Stimulated activated CD4-positive, alpha-beta T cell treated with anti-CD3 and anti-CD28 coated beads, TNF-alpha, amount 100 ng/mL, for 1 hour (primary cell): ENCODE data around the gene TP53I11.

ENCODE experiments used
- DNase-seq, 3 donors: peaks; one replicate each; pipeline ENCODE4 v3.0.0-alpha.2; 2020; ENCODE audit warnings: low read depth in 3 of 3, low spot score in 1 of 3

The TP53I11 gene

DNA sequence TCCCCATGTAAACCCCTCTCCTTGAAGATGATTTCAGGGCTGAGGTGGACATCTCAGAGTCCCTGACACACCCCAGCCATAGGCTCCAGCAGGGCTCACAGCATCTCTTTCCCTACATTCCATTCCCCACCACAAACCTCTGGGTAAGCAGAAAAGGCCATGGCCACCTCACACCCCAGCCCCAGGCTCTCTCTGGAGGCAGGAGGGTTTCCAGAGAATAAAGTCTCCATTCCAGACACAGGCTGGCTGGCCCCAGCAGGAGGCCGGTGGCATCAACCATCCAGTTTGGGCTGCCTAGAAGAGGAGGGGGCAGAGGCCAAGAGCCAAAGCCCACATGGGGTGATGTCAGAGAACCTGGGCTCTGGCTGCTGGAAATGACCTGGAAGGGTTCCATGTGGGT is 61.4 kb downstream of the TP53I11 start:
- DNase-seq = no peak

DNA sequence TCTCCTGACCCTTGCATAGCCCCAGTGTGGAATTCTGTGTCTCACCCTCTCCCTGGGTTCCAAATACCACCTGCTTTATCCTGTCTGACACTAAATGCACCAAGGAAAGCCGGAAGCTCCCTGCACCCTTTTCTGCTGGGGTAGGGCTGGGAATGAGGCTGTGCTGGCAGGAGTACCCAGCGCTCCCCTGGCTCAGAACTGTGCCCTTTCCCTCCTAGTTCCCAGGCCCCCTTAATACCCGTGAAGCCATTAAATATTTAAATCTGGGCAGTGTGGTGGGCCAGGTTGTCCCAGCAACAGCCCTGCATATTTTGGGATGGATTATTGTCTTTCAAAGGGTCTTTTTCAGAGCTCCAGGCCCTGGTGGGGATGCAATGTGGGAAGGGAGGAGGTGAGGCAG is 63.0 kb downstream of the TP53I11 start:
- DNase-seq = no peak

DNA sequence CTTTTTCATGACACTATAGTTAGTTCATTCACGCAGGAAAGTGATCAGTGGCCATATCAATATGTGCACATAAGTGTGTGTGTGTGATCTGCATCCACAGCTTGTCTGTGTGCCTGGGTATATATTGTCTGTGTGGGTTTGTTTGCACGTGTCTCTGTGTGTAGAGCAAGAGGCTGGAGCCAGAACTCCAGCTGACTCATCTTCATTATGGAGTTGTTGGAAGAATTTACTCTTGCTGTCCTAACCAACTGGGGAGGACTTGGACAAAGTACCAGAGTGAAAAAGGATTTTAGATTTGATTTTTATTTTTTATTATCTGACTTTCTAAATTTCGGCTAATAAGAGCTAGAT is 63.9 kb downstream of the TP53I11 start:
- no peak for DNase-seq

DNA sequence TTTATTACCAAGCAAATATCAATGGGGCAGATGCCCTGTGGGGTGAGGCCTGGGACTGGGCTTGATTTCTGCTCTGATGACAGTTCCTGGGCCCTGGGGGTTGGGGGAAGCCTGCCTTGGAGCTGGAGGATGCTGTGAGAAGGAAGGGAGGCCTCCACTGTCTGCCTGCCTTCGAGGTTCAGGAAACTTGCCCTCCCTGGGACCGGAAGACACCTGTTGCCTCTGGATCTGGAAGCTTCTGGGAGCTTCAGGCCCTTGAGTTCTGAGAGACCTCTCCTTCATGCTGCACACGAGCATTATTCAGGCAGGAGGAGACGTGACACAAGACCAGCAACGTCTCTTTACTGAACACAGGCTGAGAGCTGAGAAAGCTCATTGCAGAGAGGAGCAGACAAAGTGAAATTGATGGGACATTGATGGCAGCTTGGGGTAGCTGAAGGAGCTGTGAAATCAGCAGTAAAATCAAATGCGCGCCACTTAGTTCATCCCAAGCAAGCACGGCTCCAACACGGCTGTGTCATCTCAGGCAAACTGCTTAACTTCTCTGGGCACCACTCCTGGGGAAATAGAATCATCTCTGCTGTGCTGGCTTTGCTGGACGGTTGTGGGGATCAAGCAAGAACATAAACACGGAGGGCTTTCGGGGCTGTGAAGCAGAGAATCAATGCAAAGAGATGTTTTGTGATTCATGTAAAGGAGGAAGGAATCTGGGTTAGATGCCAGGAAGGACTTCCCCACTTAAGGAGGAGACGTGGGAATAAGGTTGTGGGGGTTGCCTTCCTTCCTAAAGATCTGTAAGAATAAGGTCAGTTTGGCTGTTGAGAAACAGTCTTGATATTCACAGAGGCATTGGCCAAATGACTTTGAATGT is 64.5 kb downstream of the TP53I11 start:
- no peak for DNase-seq

DNA sequence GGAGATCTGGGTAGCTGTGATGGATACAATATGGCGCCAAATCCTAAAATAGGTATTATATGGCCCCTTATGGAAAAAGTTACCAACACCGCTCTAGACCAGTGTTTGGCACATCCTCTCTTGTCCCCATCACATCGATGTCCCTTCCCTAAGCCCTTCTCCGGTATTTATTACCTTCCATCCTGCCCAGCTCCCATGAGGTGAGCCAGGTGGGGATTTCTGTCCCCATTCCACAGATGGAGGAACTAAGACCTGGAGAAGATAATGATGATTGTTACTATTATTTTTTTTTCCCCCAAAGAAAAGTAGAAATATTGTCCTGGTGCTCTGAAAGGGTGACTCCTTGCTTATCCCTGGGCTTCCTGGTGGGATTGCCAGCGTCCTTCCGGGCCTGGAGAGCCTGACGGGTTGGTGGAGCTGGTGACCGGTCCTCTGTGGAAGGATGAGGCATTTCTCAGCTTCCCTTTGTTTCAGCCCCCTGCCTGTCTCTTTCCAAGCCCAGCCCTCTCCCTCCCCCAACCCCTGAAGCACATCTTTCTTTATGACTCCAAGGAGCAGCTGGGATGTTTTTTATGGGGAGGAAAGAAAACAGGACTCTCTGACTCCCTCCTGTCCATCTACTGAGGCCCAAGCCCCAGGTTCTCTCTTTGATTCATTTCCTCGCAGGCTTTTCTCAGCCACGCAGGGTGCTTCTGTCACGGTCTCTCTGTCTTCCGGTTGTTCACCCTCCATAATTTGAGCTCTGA is 65.4 kb downstream of the TP53I11 start:
- no peak for DNase-seq

DNA sequence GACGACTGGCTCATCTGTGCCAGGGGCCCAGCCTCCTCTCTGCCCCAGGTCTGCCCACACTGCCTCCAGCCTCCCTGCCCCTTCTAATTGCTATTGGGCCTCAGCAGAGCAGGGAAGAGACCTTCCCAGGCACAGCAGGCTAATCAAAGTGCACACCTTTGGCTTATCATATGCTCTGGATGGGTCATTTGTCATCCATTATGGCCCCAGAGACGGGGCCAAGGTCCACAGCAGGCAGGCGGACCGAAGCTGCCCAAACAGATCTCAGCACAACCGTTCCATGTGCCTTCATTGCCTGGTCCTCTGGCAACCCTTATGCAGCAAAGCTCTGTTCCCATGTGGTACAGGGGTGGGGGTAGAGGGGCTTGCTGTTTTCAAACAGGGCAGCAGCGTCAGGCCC is 66.6 kb downstream of the TP53I11 start:
- no peak for DNase-seq

DNA sequence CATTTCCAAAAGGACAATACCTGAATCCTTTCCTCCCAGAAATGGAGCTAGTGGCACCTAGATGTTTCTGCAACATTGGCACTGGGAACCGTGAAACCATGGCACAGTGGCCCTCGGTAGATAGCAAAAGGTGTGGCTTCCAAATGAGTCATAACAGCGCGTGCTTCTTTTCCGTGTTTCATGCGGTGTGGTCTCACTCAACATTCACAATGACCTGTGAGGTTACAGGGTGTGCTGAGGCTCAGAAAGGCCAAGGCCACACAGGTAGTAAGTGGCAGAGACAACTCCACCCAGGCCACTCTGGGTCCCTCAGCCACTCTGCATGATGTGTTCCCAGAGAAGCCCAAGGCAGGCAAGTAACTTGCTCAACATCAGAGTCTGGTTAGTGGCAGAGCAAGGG is 67.4 kb downstream of the TP53I11 start:
- no peak for DNase-seq
